ENCODE results near the gene TMEM125.

TMEM125 gene

GRCh38 chr1:43235040-43235439 is 34.7 kb upstream of the TMEM125 start:
- no peak overlapping the region for H3K4me3 ChIP-seq (ENCODE audit: low read depth, low read length)
- H3K27me3 ChIP-seq, result no peaks in the 10 kb centered on the region
- H3K36me3 ChIP-seq, result no peaks in the 10 kb centered on the region
- no peaks in the 10 kb centered on the region for H3K9me3 ChIP-seq
- H3K4me1 ChIP-seq, result no peaks in the 10 kb centered on the region
- no peak for TF ChIP-seq CTCF (IDR thresholded peaks at IDR 0.05; ENCODE audit: low read depth, low read length)
- no peak for DNase-seq

- no peak for DNase-seq
- Histone ChIP-seq H3K4me1 (no peaks in the 10 kb centered on the region), H3K9me3 (no peaks in the 10 kb centered on the region), H3K36me3 (no peaks in the 10 kb centered on the region), H3K27me3 (no peaks in the 10 kb centered on the region), H3K4me3 (ENCODE audit: low read depth, low read length) (no peak overlapping the region)
- no peak for TF ChIP-seq CTCF (IDR thresholded peaks at IDR 0.05; ENCODE audit: low read depth, low read length)
Measured at GRCh38 chr1:43235451-43236121, 34.2 kb upstream of the TMEM125 start.

- TF ChIP-seq CTCF (IDR thresholded peaks at IDR 0.05; ENCODE audit: low read depth, low read length), result no peak
- Histone ChIP-seq H3K4me3 (ENCODE audit: low read depth, low read length) (no peak overlapping the region), H3K9me3 (no peaks in the 10 kb centered on the region), H3K36me3 (no peaks in the 10 kb centered on the region), H3K4me1 (no peaks in the 10 kb centered on the region), H3K27me3 (no peaks in the 10 kb centered on the region)
- no peak for DNase-seq
Measured at GRCh38 chr1:43237121-43237520, 32.7 kb upstream of the TMEM125 start.

GRCh38 chr1:43238085-43238484 is 31.7 kb upstream of the TMEM125 start:
- no peaks in the 10 kb centered on the region for H3K4me1 ChIP-seq
- DNase-seq, result peak; percentile 46
- no peaks in the 10 kb centered on the region for H3K27me3 ChIP-seq
- peak; percentile 60 for TF ChIP-seq CTCF (IDR thresholded peaks at IDR 0.05; ENCODE audit: low read depth, low read length)
- no peaks in the 10 kb centered on the region for H3K9me3 ChIP-seq
- H3K4me3 ChIP-seq (ENCODE audit: low read depth, low read length), result no peak overlapping the region
- H3K36me3 ChIP-seq, result no peaks in the 10 kb centered on the region

GRCh38 chr1:43238991-43239469 is 30.8 kb upstream of the TMEM125 start:
- H3K36me3 ChIP-seq, result no peaks in the 10 kb centered on the region
- H3K4me3 ChIP-seq (ENCODE audit: low read depth, low read length), result no peak overlapping the region
- no peaks in the 10 kb centered on the region for H3K27me3 ChIP-seq
- no peak for DNase-seq
- H3K9me3 ChIP-seq, result no peaks in the 10 kb centered on the region
- TF ChIP-seq CTCF (IDR thresholded peaks at IDR 0.05; ENCODE audit: low read depth, low read length), result no peak
- H3K4me1 ChIP-seq, result no peaks in the 10 kb centered on the region

GRCh38 chr1:43239484-43239883 is 30.3 kb upstream of the TMEM125 start:
- no peak for TF ChIP-seq CTCF (IDR thresholded peaks at IDR 0.05; ENCODE audit: low read depth, low read length)
- Histone ChIP-seq H3K36me3 (no peaks in the 10 kb centered on the region), H3K9me3 (no peaks in the 10 kb centered on the region), H3K4me3 (ENCODE audit: low read depth, low read length) (no peak overlapping the region), H3K4me1 (no peaks in the 10 kb centered on the region), H3K27me3 (no peaks in the 10 kb centered on the region)
- DNase-seq, result no peak

Data from BE2C (cell line).